GM19328 (cell line): ENCODE measurements around the gene LRMDA.

Source experiments
- ATAC-seq: cut with Tn5 transposase; IDR thresholded peaks from one replicate; pipeline ENCODE4 v1.9.1; 2021; ENCODE audit warnings: mild to moderate bottlenecking, moderate library complexity; ENCODE audit not compliant: unreplicated experiment

The LRMDA gene

GRCh38 chr10:76393875-76394706 is 962.7 kb downstream of the LRMDA start:
- no peak for ATAC-seq

DNA sequence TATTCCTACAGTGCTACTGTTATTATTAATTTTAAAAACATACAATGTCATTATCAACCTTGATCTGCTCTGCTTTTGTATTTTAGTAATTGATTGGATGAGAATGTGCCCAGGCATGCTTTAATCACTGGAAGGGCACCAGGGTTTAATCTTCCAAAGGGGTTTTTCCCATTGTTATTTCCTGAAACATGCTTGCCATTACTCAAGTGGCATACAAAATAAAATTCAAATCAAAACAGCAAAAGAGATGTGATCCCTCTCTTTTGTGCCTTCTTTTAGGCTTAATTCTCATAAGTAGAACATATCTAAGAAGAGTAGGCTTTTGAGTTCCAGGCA is 963.3 kb downstream of the LRMDA start:
- no peak for ATAC-seq

- ATAC-seq, result no peak
Measured at GRCh38 chr10:76395251-76395650, 963.8 kb downstream of the LRMDA start.

GRCh38 chr10:76396134-76396533 is 964.7 kb downstream of the LRMDA start:
- no peak for ATAC-seq

DNA sequence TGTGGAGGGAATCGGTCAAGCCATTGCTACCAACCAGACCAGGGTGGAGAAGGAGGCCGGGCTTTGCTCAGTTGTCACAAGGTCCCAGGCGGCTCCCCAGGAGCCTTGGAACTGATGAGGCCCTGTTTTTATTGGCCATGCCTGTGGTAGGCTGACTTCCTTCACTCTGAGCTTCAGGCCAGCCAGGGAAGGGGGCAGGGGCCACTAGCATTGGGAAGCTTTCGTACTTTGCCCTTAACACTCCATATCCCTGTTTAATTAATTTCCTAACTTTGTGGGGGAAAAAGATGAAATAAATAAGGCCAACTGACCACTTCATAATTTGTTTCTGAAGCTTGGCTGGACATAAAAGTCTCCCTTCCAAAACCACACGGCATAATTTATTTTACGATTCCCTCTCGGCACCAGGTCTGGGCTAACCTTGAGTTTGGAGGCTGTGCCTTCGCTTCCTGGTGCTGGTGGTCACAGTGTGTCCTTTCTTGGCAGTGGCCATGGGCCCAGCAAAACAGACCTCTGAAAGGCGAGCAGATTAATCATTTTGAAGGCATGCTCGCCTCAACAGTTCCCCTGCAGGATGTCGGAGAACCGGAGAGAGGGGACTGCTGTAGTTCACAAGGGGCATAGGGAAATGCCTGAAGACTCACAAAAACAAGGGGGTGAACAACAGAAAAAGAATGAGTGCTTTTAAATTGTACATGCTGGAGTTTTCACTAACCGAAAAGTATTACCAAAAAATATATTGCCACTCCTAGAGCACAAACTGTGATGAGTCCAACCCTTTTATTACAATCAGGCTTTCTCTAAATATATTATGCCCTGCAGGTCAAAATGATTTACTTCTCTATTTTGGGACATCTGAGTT is 966.0 kb downstream of the LRMDA start:
- ATAC-seq, result no peak

- ATAC-seq, result no peak
Measured at GRCh38 chr10:76398043-76398710, 966.8 kb downstream of the LRMDA start.

DNA sequence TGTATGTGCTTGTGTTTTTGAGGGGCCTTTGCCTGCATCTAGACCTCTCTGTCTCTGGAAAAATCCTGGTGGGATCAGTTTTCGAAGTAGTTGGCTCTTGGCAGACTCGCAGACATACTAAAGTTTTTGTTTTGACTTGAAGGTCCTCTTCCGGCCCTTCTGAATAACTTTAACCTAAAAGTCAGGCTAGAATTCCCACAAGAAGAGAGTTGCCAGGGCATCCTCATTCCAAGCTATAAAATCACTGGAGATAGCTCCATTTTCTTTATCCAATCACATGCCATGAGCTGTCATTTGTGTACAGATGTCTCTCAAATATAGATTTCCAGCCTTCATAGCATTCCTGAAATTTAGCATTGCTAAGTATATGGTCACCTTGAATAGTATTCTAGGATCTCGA is 967.8 kb downstream of the LRMDA start:
- ATAC-seq, result no peak

GRCh38 chr10:76401006-76401405 is 969.6 kb downstream of the LRMDA start:
- ATAC-seq, result no peak

DNA sequence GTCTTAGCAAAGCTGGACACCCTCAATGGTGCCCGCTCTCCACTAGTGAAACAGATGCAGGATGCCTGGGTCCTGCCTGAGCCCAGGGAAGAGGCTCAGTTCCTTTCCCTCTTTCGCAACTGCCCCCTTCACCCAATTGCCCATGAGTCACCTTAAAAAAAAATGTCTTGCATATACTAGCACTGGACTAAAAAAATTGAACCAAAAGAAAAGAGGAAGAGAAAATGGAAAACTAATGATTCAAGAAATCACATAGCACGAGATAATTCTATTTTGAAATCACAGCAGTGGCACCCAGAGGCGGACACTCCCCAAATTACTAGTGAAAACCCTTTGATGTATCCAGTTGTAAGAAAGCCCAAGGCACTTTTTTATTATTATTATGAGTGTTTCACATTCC is 972.5 kb downstream of the LRMDA start:
- ATAC-seq, result no peak

DNA sequence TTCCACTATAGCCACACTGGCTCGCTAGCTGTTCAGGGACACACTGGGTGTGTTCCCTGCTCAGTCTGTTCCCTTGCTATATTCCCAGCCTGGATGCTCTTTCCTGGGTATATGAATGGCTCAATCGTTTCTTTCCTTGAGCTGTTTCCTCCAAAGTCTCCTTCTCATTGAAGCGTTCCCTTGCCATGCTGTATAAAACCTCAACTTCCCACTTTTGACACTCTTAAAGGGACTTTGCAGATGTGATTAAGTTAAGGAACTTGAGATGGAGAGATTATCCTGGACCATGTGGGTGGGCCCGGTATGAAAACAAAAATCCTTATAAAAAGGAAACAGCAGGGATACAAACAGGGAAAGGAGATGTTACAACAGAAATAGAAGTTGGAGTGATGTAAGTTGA is 973.1 kb downstream of the LRMDA start:
- no peak for ATAC-seq

GRCh38 chr10:76405922-76406321 is 974.5 kb downstream of the LRMDA start:
- ATAC-seq, result no peak

DNA sequence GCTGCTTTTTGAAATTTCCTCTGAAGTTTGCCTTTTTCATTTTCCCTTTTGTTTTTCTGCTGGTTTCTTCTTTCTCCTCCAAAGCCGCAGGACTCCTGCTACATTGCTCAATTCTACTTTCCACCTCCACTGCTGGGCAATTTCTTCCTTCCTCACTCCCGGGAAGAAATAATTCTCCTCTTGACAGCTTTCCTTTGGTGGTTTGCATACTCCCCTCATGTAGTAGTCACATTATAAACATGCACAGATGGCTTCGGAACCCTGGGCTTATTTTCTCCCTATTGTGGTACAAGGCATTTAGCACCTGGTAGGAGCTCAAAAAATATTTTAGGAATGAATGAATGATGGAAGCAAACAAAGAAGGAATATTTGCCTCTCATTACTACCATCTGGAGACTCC is 977.2 kb downstream of the LRMDA start:
- ATAC-seq, result no peak

DNA sequence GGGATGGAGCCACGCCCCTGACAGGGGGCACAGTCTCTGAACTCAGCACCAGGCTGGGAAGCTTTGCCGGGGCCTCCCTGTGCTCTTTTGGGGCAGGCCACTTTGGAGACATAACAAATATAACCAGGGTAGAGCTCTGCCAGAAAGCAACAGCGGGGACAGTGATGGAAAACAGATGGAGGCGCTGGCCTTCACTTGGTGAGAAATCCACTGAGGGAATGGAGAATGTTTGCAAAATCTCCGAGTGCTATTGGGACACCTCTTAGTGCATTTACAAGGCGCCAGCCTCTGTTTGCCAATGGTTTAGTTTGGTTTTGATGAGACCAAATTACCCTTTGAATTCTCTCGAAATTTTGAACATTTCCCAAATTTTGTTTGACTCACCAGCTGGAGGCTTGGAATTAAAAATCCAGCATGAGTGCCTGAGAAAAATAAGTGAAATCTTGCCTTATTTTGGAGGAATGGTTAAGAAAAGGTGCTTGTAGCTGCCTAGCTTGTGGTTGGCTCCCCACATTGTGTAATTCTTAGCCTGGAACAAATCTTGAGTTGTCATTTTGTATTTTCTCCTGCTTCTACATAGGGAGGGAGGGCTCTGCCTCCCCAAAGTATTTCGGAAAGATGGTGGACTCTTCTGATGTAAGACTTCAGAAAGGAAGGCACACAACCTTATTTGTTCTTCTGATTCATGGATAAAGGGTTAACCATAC is 980.5 kb downstream of the LRMDA start:
- ATAC-seq, result no peak

GRCh38 chr10:76415554-76415953 is 984.1 kb downstream of the LRMDA start:
- ATAC-seq, result no peak

DNA sequence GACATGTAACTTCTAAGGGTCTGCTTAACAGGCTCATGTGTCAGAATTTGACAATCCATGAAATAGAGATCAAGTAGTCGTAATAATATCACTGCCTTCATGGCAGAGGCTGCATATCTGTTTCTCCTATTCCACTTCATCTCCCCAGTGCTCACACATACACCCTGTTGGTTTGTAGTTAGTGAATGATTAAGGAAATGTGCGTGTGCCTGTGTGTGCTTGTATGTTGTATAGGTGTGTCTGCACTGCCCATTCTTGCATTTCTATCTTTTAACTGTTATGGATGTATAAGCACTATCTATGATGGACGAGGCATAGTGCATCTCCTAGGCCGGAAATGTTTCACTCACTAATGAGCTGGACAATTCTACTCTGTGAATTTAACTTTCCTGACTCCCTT is 985.2 kb downstream of the LRMDA start:
- no peak for ATAC-seq

- ATAC-seq, result no peak
Measured at GRCh38 chr10:76420725-76421124, 989.3 kb downstream of the LRMDA start.

DNA sequence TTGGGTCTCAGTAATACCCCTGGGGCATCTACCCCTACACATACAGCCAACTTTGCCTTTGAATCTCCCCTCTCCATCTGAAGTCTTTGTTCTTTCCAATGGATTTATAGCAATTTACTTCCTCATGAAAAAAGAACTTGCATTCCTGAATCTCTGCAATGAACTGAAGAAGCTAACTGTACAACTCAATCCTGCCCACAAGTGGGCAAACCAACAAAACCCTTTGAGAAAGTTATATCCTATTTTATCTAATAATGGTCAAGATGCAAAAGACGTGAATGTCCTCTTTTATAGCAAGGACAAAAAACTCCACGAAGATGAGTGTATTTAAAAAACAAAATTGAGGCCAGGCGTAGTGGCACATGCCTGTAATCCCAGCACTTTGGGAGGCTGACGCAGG is 991.3 kb downstream of the LRMDA start:
- ATAC-seq, result no peak

DNA sequence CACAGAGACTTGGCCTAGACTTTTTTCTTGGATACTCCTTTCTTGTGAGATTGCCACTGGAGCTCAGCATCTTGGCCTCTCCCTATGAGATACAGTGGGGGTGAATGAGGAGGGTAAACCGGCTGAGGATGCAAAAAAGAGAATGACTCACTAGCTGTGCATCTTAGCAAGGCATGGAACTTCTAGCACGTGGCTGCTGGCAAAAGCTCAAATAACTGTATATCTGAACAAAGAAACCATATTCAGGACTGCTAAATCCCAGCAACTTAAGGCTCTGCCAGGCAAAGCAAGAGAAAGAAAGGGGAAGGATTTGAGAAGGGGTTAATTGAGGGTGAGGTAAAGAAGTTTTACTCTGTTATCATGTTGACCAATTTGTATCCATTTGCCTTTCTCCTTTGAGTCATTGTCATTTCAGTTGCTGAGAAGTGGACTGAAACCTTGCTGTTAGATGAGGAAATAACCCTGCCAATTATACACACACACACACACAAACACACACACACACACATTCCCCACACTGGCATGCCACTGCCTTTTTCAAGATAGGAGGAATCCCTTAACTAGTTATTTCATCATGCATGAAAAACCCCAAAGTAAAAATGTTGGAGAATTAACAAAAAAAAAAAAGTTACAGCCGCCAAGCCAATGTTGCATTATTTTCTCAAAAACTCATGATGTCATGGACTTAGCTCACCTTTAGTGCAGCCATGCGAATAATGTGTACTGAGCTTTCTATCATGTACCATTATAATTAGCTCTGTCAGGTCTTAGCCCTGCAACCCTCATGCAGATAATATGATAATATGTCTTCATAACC is 997.3 kb downstream of the LRMDA start:
- ATAC-seq, result no peak

DNA sequence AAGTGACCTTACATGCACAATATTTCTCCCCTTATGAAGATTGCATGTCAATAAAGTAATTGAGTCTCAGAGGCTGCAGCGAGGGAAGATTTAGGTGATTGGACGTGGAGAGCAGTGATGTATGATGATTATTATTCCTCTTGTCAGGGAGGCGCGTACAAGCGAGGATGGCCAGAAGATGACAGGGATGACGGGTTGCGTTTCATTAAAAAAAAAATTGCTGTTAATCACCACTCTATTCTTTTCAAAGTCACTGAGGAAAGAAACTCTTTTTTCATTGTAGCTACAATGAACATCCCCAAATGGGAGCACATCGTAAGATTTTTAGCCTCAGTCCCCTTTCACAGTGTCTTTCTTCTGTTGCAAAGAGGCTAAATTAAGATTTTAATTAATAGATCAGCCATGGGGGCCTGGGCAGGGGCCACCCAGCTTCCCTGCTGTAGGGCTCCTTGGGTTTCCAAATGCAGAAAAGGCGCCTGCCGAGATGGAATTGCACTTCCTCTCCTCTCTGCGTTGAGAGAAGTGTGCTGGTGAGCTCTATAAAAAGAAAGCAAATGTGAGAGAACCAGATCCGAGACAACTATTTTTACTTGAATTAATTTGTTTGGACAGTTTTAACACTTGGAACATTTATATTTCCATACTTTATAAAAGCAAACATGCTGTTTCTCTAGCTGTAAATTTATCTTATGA is 998.1 kb downstream of the LRMDA start:
- no peak for ATAC-seq
